ENCODE results near the gene UNC13D. TPM values are rescaled to one million over a fixed set of nuclear protein-coding genes. Genes with fewer than 3 reads are reported as not detected.

Gene UNC13D
- total RNA-seq = 10 to 100 TPM in 1 of 2 donors, 1 to 10 TPM in 1; 8.6 to 21.8 TPM

- Histone ChIP-seq H3K4me3 (no peak within 1 kb of the TSS), H3K4me1 (peaks cover 53% of the 10 kb centered on the region)
- 54 to 78% methylated on average over 12 to 15 of the region's 35 CpGs for WGBS, 2 donors
Observed at GRCh38 chr17:75843577-75844529, at the start of gene UNC13D. UNC13D (minus strand) TSS chr17:75844404; CDS start chr17:75844337, 67 bp downstream.

GRCh38 chr17:75893305-75894048, 49.3 kb upstream of the UNC13D start:
- ATAC-seq (no peak), DNase-seq (no peak)
- Histone ChIP-seq H3K27ac (no peak overlapping the region), H3K36me3 (replicated peaks in 1 of 2; ENCODE audit: insufficient read depth in 1 of 2, low read depth in 2 of 2) (peaks cover 0 to 3% of the 10 kb centered on the region in 2 donors), H3K27me3 (no peaks in the 10 kb centered on the region), H3K4me1 (peaks cover 29% of the 10 kb centered on the region), H3K9me3 (no peaks in the 10 kb centered on the region), H3K4me3 (no peak overlapping the region)
- WGBS, 2 donors = 88 to 90% methylated on average over 13 to 18 of the region's 18 CpGs
- TF ChIP-seq, protein P1, sequence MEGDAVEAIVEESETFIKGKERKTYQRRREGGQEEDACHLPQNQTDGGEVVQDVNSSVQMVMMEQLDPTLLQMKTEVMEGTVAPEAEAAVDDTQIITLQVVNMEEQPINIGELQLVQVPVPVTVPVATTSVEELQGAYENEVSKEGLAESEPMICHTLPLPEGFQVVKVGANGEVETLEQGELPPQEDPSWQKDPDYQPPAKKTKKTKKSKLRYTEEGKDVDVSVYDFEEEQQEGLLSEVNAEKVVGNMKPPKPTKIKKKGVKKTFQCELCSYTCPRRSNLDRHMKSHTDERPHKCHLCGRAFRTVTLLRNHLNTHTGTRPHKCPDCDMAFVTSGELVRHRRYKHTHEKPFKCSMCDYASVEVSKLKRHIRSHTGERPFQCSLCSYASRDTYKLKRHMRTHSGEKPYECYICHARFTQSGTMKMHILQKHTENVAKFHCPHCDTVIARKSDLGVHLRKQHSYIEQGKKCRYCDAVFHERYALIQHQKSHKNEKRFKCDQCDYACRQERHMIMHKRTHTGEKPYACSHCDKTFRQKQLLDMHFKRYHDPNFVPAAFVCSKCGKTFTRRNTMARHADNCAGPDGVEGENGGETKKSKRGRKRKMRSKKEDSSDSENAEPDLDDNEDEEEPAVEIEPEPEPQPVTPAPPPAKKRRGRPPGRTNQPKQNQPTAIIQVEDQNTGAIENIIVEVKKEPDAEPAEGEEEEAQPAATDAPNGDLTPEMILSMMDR (IDR thresholded peaks at IDR 0.05) = no peak
- no peak for TF ChIP-seq POLR2A (IDR thresholded peaks at IDR 0.05)
- intact Hi-C loops (cut with DNase I) = no loop called here

More at GRCh38 chr17:75843577-75844529, at the start of gene UNC13D:
- no peak for TF ChIP-seq POLR2A (IDR thresholded peaks at IDR 0.05)
- TF ChIP-seq, protein P1 (IDR thresholded peaks at IDR 0.05) = no peak
- no peaks in the 10 kb centered on the region for H3K9me3 ChIP-seq
- ATAC-seq (no peak), DNase-seq (peak; percentile 42 to 51 (median 46))
- no peaks in the 10 kb centered on the region for H3K36me3 ChIP-seq (replicated peaks in 1 of 2; ENCODE audit: insufficient read depth in 1 of 2, low read depth in 2 of 2)
- intact Hi-C loops (cut with DNase I) = no loop called here
- peak within 1 kb of the TSS; percentile 86 to 97 (median 94) for H3K27ac ChIP-seq
- H3K27me3 ChIP-seq = no peaks in the 10 kb centered on the region

- peaks cover 29% of the 10 kb centered on the region for H3K4me1 ChIP-seq
- ATAC-seq (no peak), DNase-seq (no peak)
- TF ChIP-seq, protein P1 (IDR thresholded peaks at IDR 0.05) = no peak
- TF ChIP-seq POLR2A (IDR thresholded peaks at IDR 0.05) = no peak
- no peaks in the 10 kb centered on the region for H3K27me3 ChIP-seq
- WGBS, 2 donors = 90 to 92% methylated on average over 5 to 14 of the region's 16 CpGs
- peaks cover 0 to 3% of the 10 kb centered on the region in 2 donors for H3K36me3 ChIP-seq (replicated peaks in 1 of 2; ENCODE audit: insufficient read depth in 1 of 2, low read depth in 2 of 2)
- H3K9me3 ChIP-seq = no peaks in the 10 kb centered on the region
- no peak overlapping the region for H3K4me3 ChIP-seq
- no peak overlapping the region for H3K27ac ChIP-seq
- intact Hi-C loops (cut with DNase I) = no loop called here
Observed at GRCh38 chr17:75892556-75893224, 48.5 kb upstream of the UNC13D start.

GRCh38 chr17:75891605-75892555, 47.7 kb upstream of the UNC13D start:
- no peak for DNase-seq
- intact Hi-C loops (cut with DNase I) = no loop called here

More at GRCh38 chr17:75891605-75892555, 47.7 kb upstream of the UNC13D start:
- H3K4me1 ChIP-seq = peaks cover 23% of the 10 kb centered on the region
- H3K27ac ChIP-seq = no peak overlapping the region
- ATAC-seq = no peak
- H3K27me3 ChIP-seq = no peaks in the 10 kb centered on the region
- no peaks in the 10 kb centered on the region for H3K9me3 ChIP-seq
- TF ChIP-seq, protein P1 (IDR thresholded peaks at IDR 0.05) = no peak
- no peak for TF ChIP-seq POLR2A (IDR thresholded peaks at IDR 0.05)
- H3K4me3 ChIP-seq = no peak overlapping the region
- H3K36me3 ChIP-seq (replicated peaks in 1 of 2; ENCODE audit: insufficient read depth in 1 of 2, low read depth in 2 of 2) = peaks cover 0 to 3% of the 10 kb centered on the region in 2 donors
- WGBS, 2 donors = 89 to 91% methylated on average over 24 to 32 of the region's 32 CpGs
